OCI-LY7 (cell line): ENCODE data around the gene ABCA8. TPM values are rescaled to one million over a fixed set of nuclear protein-coding genes. Genes with fewer than 3 reads are reported as not detected.

Source experiments
- BruUV-seq: library from RNA; stranded (reverse); fragments of 400-500 nt; replicated peaks from 2 replicates; lab custom pipeline; 2021; lab: Mats Ljungman, UMichigan
- CTCF ChIA-PET: fragments of 300-600 bp; sonication (Branson Sonifier 250); formaldehyde crosslinking; loops from one replicate; lab custom pipeline; 2022; ENCODE audit warnings: antibody characterized with exemption; ENCODE audit not compliant: unreplicated experiment; lab: Charles Lee
- POLR2A ChIA-PET: fragments of 300-600 bp; sonication (Branson Sonifier 250); formaldehyde crosslinking; loops from one replicate; lab custom pipeline; 2022; ENCODE audit warnings: antibody characterized with exemption; lab: Charles Lee
- DNase-seq: peaks from one replicate; pipeline ENCODE4 v3.0.0-alpha.2; 2015; ENCODE audit warnings: low spot score
- H2AFZ ChIP-seq: fragments of 200-600 bp; sonication (generic), shearing (Covaris generic); 2 replicates; pipeline ENCODE4 v1.6.1; 2014; ENCODE audit warnings: mild to moderate bottlenecking, antibody characterized with exemption, low read length, moderate library complexity
- H3K27ac ChIP-seq: fragments of 200-600 bp; sonication (generic); 2 replicates; pipeline ENCODE4 v1.5.1; 2014; ENCODE audit warnings: mixed run types, low read depth, mild to moderate bottlenecking, moderate library complexity, low read length, inconsistent platforms; ENCODE audit not compliant: poor library complexity, severe bottlenecking
- H3K36me3 ChIP-seq: fragments of 200-600 bp; sonication (generic); 2 replicates; pipeline ENCODE4 v1.6.1; 2014; ENCODE audit warnings: mild to moderate bottlenecking, antibody characterized with exemption, low read length, moderate library complexity, mixed read lengths; ENCODE audit not compliant: insufficient read depth
- H3K4me1 ChIP-seq: fragments of 200-600 bp; sonication (generic); 2 replicates; pipeline ENCODE4 v1.5.1; 2014; ENCODE audit warnings: mild to moderate bottlenecking, low read length; ENCODE audit not compliant: insufficient read depth, poor library complexity, severe bottlenecking
- H3K4me2 ChIP-seq: fragments of 200-600 bp; sonication (generic); 2 replicates; pipeline ENCODE4 v1.6.1; 2014; ENCODE audit warnings: mild to moderate bottlenecking, low read length
- H3K4me3 ChIP-seq: fragments of 200-600 bp; sonication (generic); 2 replicates; pipeline ENCODE4 v1.5.1; 2014; ENCODE audit warnings: mild to moderate bottlenecking, low read depth, low read length; ENCODE audit not compliant: poor library complexity, severe bottlenecking
- H3K79me2 ChIP-seq: fragments of 200-600 bp; sonication (generic); 2 replicates; pipeline ENCODE4 v1.6.1; 2016; ENCODE audit warnings: low read depth, mild to moderate bottlenecking, low read length, moderate library complexity, mixed read lengths; ENCODE audit not compliant: insufficient read depth
- H3K9me2 ChIP-seq: fragments of 200-600 bp; sonication (generic); 2 replicates; pipeline ENCODE4 v1.6.1; 2016; ENCODE audit warnings: mild to moderate bottlenecking, low read length, mixed read lengths; ENCODE audit not compliant: insufficient read depth
- H3K9me3 ChIP-seq: fragments of 200-600 bp; sonication (generic); 2 replicates; pipeline ENCODE4 v1.6.1; 2014; ENCODE audit warnings: mild to moderate bottlenecking, mixed run types, low read length, mixed read lengths
- H4K20me1 ChIP-seq: fragments of 200-600 bp; sonication (generic); 2 replicates; pipeline ENCODE4 v1.6.1; 2014; ENCODE audit warnings: mild to moderate bottlenecking, antibody characterized with exemption, low read length, moderate library complexity, mixed read lengths; ENCODE audit not compliant: insufficient read depth
- CTCF ChIP-seq: fragments of 200-600 bp; sonication (generic); conservative IDR thresholded peaks from 2 replicates; pipeline ENCODE4 v1.5.1; 2014; ENCODE audit warnings: mild to moderate bottlenecking, antibody characterized with exemption, low read length, moderate library complexity, mixed read lengths
- EZH2phosphoT487 ChIP-seq: fragments of 200-600 bp; sonication (generic); IDR thresholded peaks from 2 replicates; pipeline ENCODE4 v1.6.1; 2018; ENCODE audit warnings: low read depth, borderline replicate concordance, mild to moderate bottlenecking, mixed run types, antibody characterized with exemption, low read length, moderate library complexity, mixed read lengths
- intact Hi-C: fragments of 100-400 bp; cut with micrococcal nuclease; formaldehyde crosslinking; loops from one replicate; pipeline ENCODE4 v1.10.0; 2022; ENCODE audit not compliant: unreplicated experiment
- total RNA-seq, 2 experiments: library from RNA; depleted of rRNA in 1 of 2; stranded (reverse); fragments of >200 nt in 1 of 2; shearing (Covaris generic) in 1 of 2; gene quantifications; 2 replicates each; pipeline ENCODE4 v1.2.3, GENCODE V29; 2014 to 2022

ABCA8 gene
- total RNA-seq, 2 experiments from 2014 or later: not detected

GRCh38 chr17:68835071-68835470 is 120.1 kb downstream of the ABCA8 start:
- no TSS peak for BruUV-seq
- intact Hi-C loops: no loop called here
- Histone ChIP-seq H3K4me3 (no peak overlapping the region), H3K36me3 (no peaks in the 10 kb centered on the region), H2AFZ (no peak overlapping the region), H3K9me2 (no peaks in the 10 kb centered on the region), H4K20me1 (no peaks in the 10 kb centered on the region), H3K79me2 (no peaks in the 10 kb centered on the region), H3K4me1 (no peaks in the 10 kb centered on the region), H3K9me3 (no peaks in the 10 kb centered on the region), H3K27ac (no peak overlapping the region), H3K4me2 (no peak overlapping the region)
- TF ChIP-seq EZH2phosphoT487: no peak
- TF ChIP-seq CTCF: no peak
- CTCF ChIA-PET: no interaction called here
- DNase-seq: no peak
- POLR2A ChIA-PET: interaction anchor here (0.5 kb wide), 1 partner anchor 19 kb away, joined by 5 read pairs; no protein-coding TSS in a partner anchor

GRCh38 chr17:68834328-68834836 is 120.8 kb downstream of the ABCA8 start:
- H3K4me3 ChIP-seq: no peak overlapping the region
- no peak for DNase-seq
- H3K27ac ChIP-seq: no peak overlapping the region
- no peaks in the 10 kb centered on the region for H4K20me1 ChIP-seq
- no peaks in the 10 kb centered on the region for H3K4me1 ChIP-seq
- no peaks in the 10 kb centered on the region for H3K9me2 ChIP-seq
- intact Hi-C loops: no loop called here
- H3K4me2 ChIP-seq: no peak overlapping the region
- no peaks in the 10 kb centered on the region for H3K79me2 ChIP-seq
- TF ChIP-seq CTCF (no peak), EZH2phosphoT487 (no peak)
- no TSS peak for BruUV-seq
- ChIA-PET CTCF (no interaction called here), POLR2A (no interaction called here)
- no peaks in the 10 kb centered on the region for H3K9me3 ChIP-seq
- H2AFZ ChIP-seq: no peak overlapping the region
- no peaks in the 10 kb centered on the region for H3K36me3 ChIP-seq

GRCh38 chr17:68832109-68832802 is 122.9 kb downstream of the ABCA8 start:
- Histone ChIP-seq H3K79me2 (no peaks in the 10 kb centered on the region), H3K9me2 (no peaks in the 10 kb centered on the region), H3K4me3 (no peak overlapping the region), H3K4me1 (no peaks in the 10 kb centered on the region), H4K20me1 (no peaks in the 10 kb centered on the region), H3K36me3 (no peaks in the 10 kb centered on the region), H3K4me2 (no peak overlapping the region), H3K9me3 (no peaks in the 10 kb centered on the region), H3K27ac (no peak overlapping the region), H2AFZ (no peak overlapping the region)
- DNase-seq: no peak
- no TSS peak for BruUV-seq
- POLR2A ChIA-PET: interaction anchor here (0.7 to 1.5 kb wide), 2 partner anchors 10 to 11 kb away, joined by 4 to 5 read pairs; no protein-coding TSS in a partner anchor
- TF ChIP-seq EZH2phosphoT487 (no peak), CTCF (no peak)
- CTCF ChIA-PET: no interaction called here
- intact Hi-C loops: no loop called here
